Endothelial cell of umbilical vein (primary cell): ENCODE measurements around the gene VIT. TPM values are rescaled to one million over a fixed set of nuclear protein-coding genes. Genes with fewer than 3 reads are reported as not detected.

Experiments
- BruUV-seq: library from RNA; stranded (reverse); fragments of 400-500 nt; replicated peaks from 2 replicates; lab custom pipeline; 2021; lab: Mats Ljungman, UMichigan
- CTCF ChIA-PET: fragments of 300-600, 350-600 bp; sonication (Branson Sonifier 250); formaldehyde crosslinking; loops from one replicate; lab custom pipeline; 2021; ENCODE audit warnings: antibody characterized with exemption, inconsistent platforms; lab: Charles Lee
- POLR2A ChIA-PET: fragments of 300-600, 350-600 bp; sonication (Branson Sonifier 250); formaldehyde crosslinking; loops from one replicate; lab custom pipeline; 2021; ENCODE audit warnings: antibody characterized with exemption, inconsistent platforms; lab: Charles Lee
- DNase-seq: peaks from one replicate; pipeline ENCODE4 v3.0.0-alpha.2; 2011; ENCODE audit warnings: low read depth, low spot score
- FAIRE-seq: peaks from 2 replicates; lab custom pipeline; 2011; peaks lifted over from hg19 to GRCh38; lab: Jason Lieb, UNC
- H2AFZ ChIP-seq: 2 replicates; pipeline ENCODE4 v1.6.0; 2012; ENCODE audit warnings: low read depth, low read length, control low read depth, inconsistent platforms
- H3K27ac ChIP-seq: 2 replicates; pipeline ENCODE4 v1.5.1; 2011; ENCODE audit warnings: low read depth, mild to moderate bottlenecking, control low read depth, low read length, moderate library complexity; ENCODE audit not compliant: insufficient read depth
- H3K27me3 ChIP-seq, 2 experiments: 2 replicates each; pipeline versions ENCODE4 v1.6.0 to v1.6.1; 2011; ENCODE audit warnings: low read length in 2 of 2, mixed read lengths in 1 of 2; ENCODE audit not compliant: control insufficient read depth in 2 of 2, insufficient read depth in 2 of 2
- H3K36me3 ChIP-seq, 2 experiments: 2 replicates in 1 of 2; 3 replicates in 1 of 2; pipeline ENCODE4 v1.5.1; 2011; ENCODE audit warnings: low read length in 2 of 2, mild to moderate bottlenecking in 1 of 2, moderate library complexity in 1 of 2; ENCODE audit not compliant: control insufficient read depth in 2 of 2, insufficient read depth in 2 of 2; ENCODE audit errors: extremely low read depth in 1 of 2
- H3K4me1 ChIP-seq: 3 replicates; pipeline ENCODE4 v1.5.1; 2011; ENCODE audit warnings: mild to moderate bottlenecking, low read length; ENCODE audit not compliant: control insufficient read depth, insufficient read depth; ENCODE audit errors: extremely low read depth
- H3K4me2 ChIP-seq: 2 replicates; pipeline ENCODE4 v1.6.1; 2011; ENCODE audit warnings: low read length, control low read depth, mixed read lengths; ENCODE audit not compliant: insufficient read depth
- H3K4me3 ChIP-seq, 3 experiments: fragments of 200-600 bp in 1 of 3; sonication (generic), shearing (Covaris generic) in 1 of 3; replicated peaks in 1 of 3; 2 replicates each; pipeline ENCODE4 v1.5.1; 2011 to 2016; ENCODE audit warnings: control low read depth in 3 of 3, low read length in 3 of 3, mild to moderate bottlenecking in 2 of 3, inconsistent platforms in 1 of 3, low read depth in 1 of 3, moderate library complexity in 1 of 3; ENCODE audit not compliant: insufficient read depth in 1 of 3
- H3K79me2 ChIP-seq: 2 replicates; pipeline ENCODE4 v1.6.0; 2012; ENCODE audit warnings: low read length, inconsistent platforms; ENCODE audit not compliant: control insufficient read depth, insufficient read depth
- H3K9ac ChIP-seq: replicated peaks from 2 replicates; pipeline ENCODE3; 2011; ENCODE audit warnings: low read length, control low read depth; ENCODE audit not compliant: insufficient read depth; ENCODE audit errors: extremely low read depth
- H3K9me1 ChIP-seq: replicated peaks from 3 replicates; pipeline ENCODE4 v1.6.0; 2011; ENCODE audit warnings: mild to moderate bottlenecking, low read length; ENCODE audit not compliant: control insufficient read depth, insufficient read depth; ENCODE audit errors: extremely low read depth
- H3K9me3 ChIP-seq: replicated peaks from 2 replicates; pipeline ENCODE4 v1.5.1; 2012; ENCODE audit warnings: low read length, inconsistent platforms; ENCODE audit not compliant: control insufficient read depth, insufficient read depth
- H4K20me1 ChIP-seq: replicated peaks from 2 replicates; pipeline ENCODE3; 2011; ENCODE audit warnings: mild to moderate bottlenecking, low read length; ENCODE audit not compliant: control insufficient read depth, insufficient read depth; ENCODE audit errors: extremely low read depth
- EZH2 ChIP-seq: IDR thresholded peaks from 2 replicates; pipeline ENCODE4 v1.6.1; 2012; ENCODE audit warnings: borderline replicate concordance, low read depth, mild to moderate bottlenecking, moderate library complexity, low read length, inconsistent platforms; ENCODE audit not compliant: severe bottlenecking
- GATA2 ChIP-seq: IDR thresholded peaks from 2 replicates; pipeline ENCODE4 v1.7.0; 2011; ENCODE audit warnings: low read depth, mild to moderate bottlenecking, moderate library complexity, mixed read lengths, low read length; ENCODE audit not compliant: insufficient read length, insufficient read depth
- JUN ChIP-seq: IDR thresholded peaks from 2 replicates; pipeline ENCODE4 v1.6.1; 2011; ENCODE audit warnings: borderline replicate concordance, low read depth; ENCODE audit not compliant: insufficient read length, insufficient read depth
- MYC ChIP-seq: IDR thresholded peaks from one replicate; pipeline ENCODE4 v1.6.1; 2011; ENCODE audit warnings: mild to moderate bottlenecking, low read depth, low read length
- POLR2A ChIP-seq: IDR thresholded peaks from 2 replicates; pipeline ENCODE4 v1.6.1; 2012; ENCODE audit warnings: low read depth, mild to moderate bottlenecking, control low read depth, low read length
- POLR2AphosphoS5 ChIP-seq: IDR thresholded peaks from 2 replicates; pipeline ENCODE4 v1.6.1; 2012; ENCODE audit warnings: low read depth, mild to moderate bottlenecking, control low read depth, low read length, moderate library complexity; ENCODE audit not compliant: insufficient read depth
- dilution Hi-C: fragments of 300-500 bp; cut with MboI; formaldehyde crosslinking; loops from one replicate; pipeline ENCODE4 v1.15.0; 2019; ENCODE audit warnings: low sequenced_read_pairs; ENCODE audit not compliant: extremely low pct_ligation_motif_present
- intact Hi-C: fragments of 100-400 bp; cut with micrococcal nuclease; formaldehyde crosslinking; loops from one replicate; pipeline ENCODE4 v1.10.0; 2022
- polyA plus RNA-seq, 4 experiments: library from polyadenylated mRNA; depleted of rRNA in 3 of 4; stranded (reverse) in 3 of 4; unstranded in 1 of 4; fragments of >200 nt; gene quantifications; 2 replicates each; pipeline versions ENCODE4 v1.2.1 to v1.2.3, GENCODE V29; 2011 to 2012; ENCODE audit warnings: missing spikeins in 1 of 4
- total RNA-seq: library from RNA; stranded (reverse); gene quantifications from 2 replicates; pipeline ENCODE4 v1.2.3, GENCODE V29; 2021
- TF ChIP-seq, protein P1 (sequence below): IDR thresholded peaks from 2 replicates; pipeline ENCODE4 v1.6.1; 2011; ENCODE audit not compliant: insufficient read depth, insufficient read length
- TF ChIP-seq, protein P2 (sequence below), 2 donors: IDR thresholded peaks; 1 replicate in 1 of 2; 2 replicates in 1 of 2; pipeline ENCODE4 v1.5.1; 2011; ENCODE audit warnings: low read length in 2 of 2, mild to moderate bottlenecking in 2 of 2, moderate library complexity in 2 of 2, control low read depth in 1 of 2, inconsistent platforms in 1 of 2, low read depth in 1 of 2; ENCODE audit not compliant: insufficient read depth in 1 of 2; ENCODE audit errors: extremely low read depth in 1 of 2

VIT gene
- total and polyA plus RNA-seq, 2 donors (not counting 3 experiments of a cell fraction or from before 2014, with no cell fraction given): 0.54 to 0.88 TPM

DNA sequence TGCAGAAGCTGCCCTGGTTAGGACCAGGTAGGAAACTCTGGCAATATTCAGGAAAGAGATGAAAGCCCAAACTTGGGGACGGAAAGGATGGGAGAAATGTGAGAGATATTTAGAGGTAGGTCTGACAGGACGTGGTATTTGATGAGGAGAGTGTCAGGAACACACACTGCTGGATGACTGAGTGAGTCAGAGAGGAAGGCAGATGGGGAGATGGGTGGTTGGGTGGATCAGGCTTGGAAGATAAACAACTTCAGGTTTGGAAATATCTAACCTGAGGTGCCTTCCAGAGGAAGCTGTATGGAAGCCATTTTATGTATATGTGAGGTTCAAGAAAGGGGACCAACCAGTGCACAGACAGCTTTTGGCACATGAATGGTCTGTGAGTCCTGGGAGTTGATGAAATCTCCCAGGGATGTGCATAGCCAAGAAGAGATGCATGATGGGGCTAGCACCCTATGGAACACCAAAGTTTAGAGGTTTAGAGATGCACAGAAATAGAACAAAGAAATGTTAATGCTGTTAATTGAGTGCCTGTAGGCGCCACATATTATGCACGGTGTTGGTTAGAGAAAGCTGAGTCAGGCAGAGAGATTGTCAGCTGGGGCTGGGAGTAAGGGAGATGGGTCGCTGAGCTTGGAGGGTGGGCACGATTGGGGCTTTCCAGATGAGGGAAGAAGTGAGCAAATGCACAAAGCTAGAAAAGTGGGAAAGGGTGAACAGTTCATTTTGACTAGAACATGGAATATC is 101.0 kb downstream of the VIT start:
- DNase-seq: no peak
- TF ChIP-seq JUN (no peak), MYC (no peak), EZH2 (no peak), POLR2AphosphoS5 (no peak), POLR2A (no peak), GATA2 (no peak)
- TF ChIP-seq, protein P1, sequence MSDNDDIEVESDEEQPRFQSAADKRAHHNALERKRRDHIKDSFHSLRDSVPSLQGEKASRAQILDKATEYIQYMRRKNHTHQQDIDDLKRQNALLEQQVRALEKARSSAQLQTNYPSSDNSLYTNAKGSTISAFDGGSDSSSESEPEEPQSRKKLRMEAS: no peak
- TF ChIP-seq, protein P2, sequence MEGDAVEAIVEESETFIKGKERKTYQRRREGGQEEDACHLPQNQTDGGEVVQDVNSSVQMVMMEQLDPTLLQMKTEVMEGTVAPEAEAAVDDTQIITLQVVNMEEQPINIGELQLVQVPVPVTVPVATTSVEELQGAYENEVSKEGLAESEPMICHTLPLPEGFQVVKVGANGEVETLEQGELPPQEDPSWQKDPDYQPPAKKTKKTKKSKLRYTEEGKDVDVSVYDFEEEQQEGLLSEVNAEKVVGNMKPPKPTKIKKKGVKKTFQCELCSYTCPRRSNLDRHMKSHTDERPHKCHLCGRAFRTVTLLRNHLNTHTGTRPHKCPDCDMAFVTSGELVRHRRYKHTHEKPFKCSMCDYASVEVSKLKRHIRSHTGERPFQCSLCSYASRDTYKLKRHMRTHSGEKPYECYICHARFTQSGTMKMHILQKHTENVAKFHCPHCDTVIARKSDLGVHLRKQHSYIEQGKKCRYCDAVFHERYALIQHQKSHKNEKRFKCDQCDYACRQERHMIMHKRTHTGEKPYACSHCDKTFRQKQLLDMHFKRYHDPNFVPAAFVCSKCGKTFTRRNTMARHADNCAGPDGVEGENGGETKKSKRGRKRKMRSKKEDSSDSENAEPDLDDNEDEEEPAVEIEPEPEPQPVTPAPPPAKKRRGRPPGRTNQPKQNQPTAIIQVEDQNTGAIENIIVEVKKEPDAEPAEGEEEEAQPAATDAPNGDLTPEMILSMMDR (IDR thresholded peaks at IDR 0.05; ENCODE audit: extremely low read depth in 1 of 2, insufficient read depth in 1 of 2, low read depth in 1 of 2, low read length in 2 of 2): no peak
- Histone ChIP-seq H3K9me3 (no peaks in the 10 kb centered on the region), H3K36me3 (no peaks in the 10 kb centered on the region), H4K20me1 (no peaks in the 10 kb centered on the region), H3K9me1 (no peaks in the 10 kb centered on the region), H3K27ac (no peak overlapping the region), H3K9ac (no peak overlapping the region), H3K4me2 (no peak overlapping the region), H2AFZ (no peak overlapping the region), H3K4me3 (no peak overlapping the region), H3K4me1 (no peaks in the 10 kb centered on the region), H3K27me3 (peaks cover 17 to 40% of the 10 kb centered on the region in 2 experiments), H3K79me2 (no peaks in the 10 kb centered on the region)
- BruUV-seq: no TSS peak
- dilution Hi-C loops (no loop called here), intact Hi-C loops (no loop called here)
- CTCF ChIA-PET: interaction anchor here (0.7 to 5.7 kb wide), 3 partner anchors 12 to 26 kb away, joined by 3 to 45 read pairs (median 4); no protein-coding TSS in a partner anchor
- POLR2A ChIA-PET: no interaction called here
- FAIRE-seq: peak; percentile 8
